NK-92 (cell line): Measurements from ENCODE around the gene ZNF140.

ENCODE experiments used
- DNase-seq: peaks from one replicate; lab custom pipeline; 2025; ENCODE audit not compliant: unreplicated experiment; lab: John Stamatoyannopoulos, UW

The ZNF140 gene

GRCh38 chr12:133080368-133081158, at the start of gene ZNF140:
TSS of gene ZNF140 (plus strand) at chr12:133080923. CDS start at chr12:133081321, 398 bp downstream.
- peak; percentile 51 for DNase-seq

- DNase-seq = peak; percentile 91
Observed at GRCh38 chr12:133037207-133038005, 43.3 kb upstream of the ZNF140 start, which contains the start of gene ZNF84. TSS of gene ZNF84 (plus strand) at chr12:133037509. CDS start at chr12:133041468, 3,959 bp downstream.

- no peak for DNase-seq
Observed at GRCh38 chr12:133038118-133038709, 42.5 kb upstream of the ZNF140 start.

- DNase-seq = no peak
Observed at GRCh38 chr12:133046698-133047097, 34.0 kb upstream of the ZNF140 start.

GRCh38 chr12:133057446-133057845, 23.3 kb upstream of the ZNF140 start:
- no peak for DNase-seq

- DNase-seq = no peak
Observed at GRCh38 chr12:133058203-133059113, 22.3 kb upstream of the ZNF140 start.

- no peak for DNase-seq
Observed at GRCh38 chr12:133061954-133062353, 18.8 kb upstream of the ZNF140 start.

GRCh38 chr12:133063556-133063955, 17.2 kb upstream of the ZNF140 start:
- no peak for DNase-seq

GRCh38 chr12:133073836-133074235, 6.9 kb upstream of the ZNF140 start:
- no peak for DNase-seq

- peak; percentile 87 for DNase-seq
Observed at GRCh38 chr12:133080026-133080367, 726 bp upstream of the ZNF140 start.

- no peak for DNase-seq
Observed at GRCh38 chr12:133081159-133081780, 547 bp downstream of the ZNF140 start.

- DNase-seq = no peak
Observed at GRCh38 chr12:133083345-133083744, 2.6 kb downstream of the ZNF140 start.

GRCh38 chr12:133105620-133106019, 24.9 kb downstream of the ZNF140 start:
- no peak for DNase-seq

- no peak for DNase-seq
Observed at GRCh38 chr12:133106253-133106652, 25.5 kb downstream of the ZNF140 start.

GRCh38 chr12:133107121-133107520, 26.4 kb downstream of the ZNF140 start:
- no peak for DNase-seq

- no peak for DNase-seq
Observed at GRCh38 chr12:133108150-133108549, 27.4 kb downstream of the ZNF140 start.

GRCh38 chr12:133120385-133121191, 39.9 kb downstream of the ZNF140 start:
- DNase-seq = no peak

- no peak for DNase-seq
Observed at GRCh38 chr12:133124674-133125073, 44.0 kb downstream of the ZNF140 start.

- no peak for DNase-seq
Observed at GRCh38 chr12:133129368-133130037, 48.8 kb downstream of the ZNF140 start.
